Measurements from ENCODE around the gene ALKBH3. TPM values are rescaled to one million over a fixed set of nuclear protein-coding genes. Genes with fewer than 3 reads are reported as not detected.

ALKBH3 gene
- total RNA-seq, 1 donor from 2014 or later: 37.4 TPM

DNA sequence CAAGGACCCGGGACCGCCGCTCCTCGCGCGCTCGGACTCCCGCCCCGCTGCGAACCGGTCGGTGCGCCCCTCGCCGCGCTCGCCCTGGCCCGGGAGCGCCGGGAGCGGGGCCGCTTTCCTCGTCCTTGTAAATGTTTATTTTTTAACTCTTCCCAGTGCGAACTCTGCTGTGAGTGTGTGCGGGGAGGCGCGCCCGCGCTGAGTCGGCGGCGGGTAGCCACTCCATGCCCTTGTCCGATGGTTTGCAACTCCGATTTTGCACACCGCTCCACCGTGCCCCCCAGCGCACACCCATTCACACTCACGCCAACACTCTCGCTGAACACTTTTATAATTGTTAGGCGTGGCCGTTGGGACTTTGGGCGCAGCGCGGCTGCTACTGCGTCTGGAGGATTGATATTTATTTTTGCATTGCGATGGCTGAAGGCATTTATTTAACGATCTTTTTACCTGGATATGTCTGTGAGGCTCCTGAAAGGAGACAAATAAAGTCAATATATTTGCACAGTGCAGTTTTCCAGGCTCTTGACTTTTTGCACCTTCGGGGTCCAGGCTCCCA is 62.8 kb downstream of the ALKBH3 start:
- Histone ChIP-seq H3K9ac (no peak overlapping the region), H3K27me3 (peaks cover 69% of the 10 kb centered on the region), H4K20me1 (ENCODE audit: low read depth) (peaks cover 16% of the 10 kb centered on the region), H3K9me3 (ENCODE audit: low read depth) (no peaks in the 10 kb centered on the region), H2AFZ (replicated peaks) (peak overlapping the region; percentile 86), H3K4me1 (peaks cover 12% of the 10 kb centered on the region), H3K27ac (no peak overlapping the region), H3K36me3 (no peaks in the 10 kb centered on the region), H3K79me2 (ENCODE audit: low read depth) (no peaks in the 10 kb centered on the region), H3F3A (ENCODE audit: low read depth) (peaks cover 31% of the 10 kb centered on the region), H3K4me3 (peak overlapping the region; percentile 76), H3K4me2 (peak overlapping the region; percentile 99)
- Mint-ChIP-seq H3K4me1 (peaks cover 12% of the 10 kb centered on the region), H3K9me3 (no peaks in the 10 kb centered on the region), H3K27me3 (ENCODE audit: insufficient read depth, low read depth) (peaks cover 45% of the 10 kb centered on the region), H3K27ac (peak overlapping the region; percentile 61), H3K36me3 (peaks cover 2% of the 10 kb centered on the region), H3K4me3 (peak overlapping the region; percentile 93)
- TF ChIP-seq EZH2phosphoT487 (IDR thresholded peaks at IDR 0.05): peak; percentile 95
- TF ChIP-seq, protein P1, sequence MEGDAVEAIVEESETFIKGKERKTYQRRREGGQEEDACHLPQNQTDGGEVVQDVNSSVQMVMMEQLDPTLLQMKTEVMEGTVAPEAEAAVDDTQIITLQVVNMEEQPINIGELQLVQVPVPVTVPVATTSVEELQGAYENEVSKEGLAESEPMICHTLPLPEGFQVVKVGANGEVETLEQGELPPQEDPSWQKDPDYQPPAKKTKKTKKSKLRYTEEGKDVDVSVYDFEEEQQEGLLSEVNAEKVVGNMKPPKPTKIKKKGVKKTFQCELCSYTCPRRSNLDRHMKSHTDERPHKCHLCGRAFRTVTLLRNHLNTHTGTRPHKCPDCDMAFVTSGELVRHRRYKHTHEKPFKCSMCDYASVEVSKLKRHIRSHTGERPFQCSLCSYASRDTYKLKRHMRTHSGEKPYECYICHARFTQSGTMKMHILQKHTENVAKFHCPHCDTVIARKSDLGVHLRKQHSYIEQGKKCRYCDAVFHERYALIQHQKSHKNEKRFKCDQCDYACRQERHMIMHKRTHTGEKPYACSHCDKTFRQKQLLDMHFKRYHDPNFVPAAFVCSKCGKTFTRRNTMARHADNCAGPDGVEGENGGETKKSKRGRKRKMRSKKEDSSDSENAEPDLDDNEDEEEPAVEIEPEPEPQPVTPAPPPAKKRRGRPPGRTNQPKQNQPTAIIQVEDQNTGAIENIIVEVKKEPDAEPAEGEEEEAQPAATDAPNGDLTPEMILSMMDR (IDR thresholded peaks at IDR 0.05): no peak
- peak; percentile 99 for TF ChIP-seq EZH2 (IDR thresholded peaks at IDR 0.05)
- peak; percentile 53 for DNase-seq (ENCODE audit: low spot score)

DNA sequence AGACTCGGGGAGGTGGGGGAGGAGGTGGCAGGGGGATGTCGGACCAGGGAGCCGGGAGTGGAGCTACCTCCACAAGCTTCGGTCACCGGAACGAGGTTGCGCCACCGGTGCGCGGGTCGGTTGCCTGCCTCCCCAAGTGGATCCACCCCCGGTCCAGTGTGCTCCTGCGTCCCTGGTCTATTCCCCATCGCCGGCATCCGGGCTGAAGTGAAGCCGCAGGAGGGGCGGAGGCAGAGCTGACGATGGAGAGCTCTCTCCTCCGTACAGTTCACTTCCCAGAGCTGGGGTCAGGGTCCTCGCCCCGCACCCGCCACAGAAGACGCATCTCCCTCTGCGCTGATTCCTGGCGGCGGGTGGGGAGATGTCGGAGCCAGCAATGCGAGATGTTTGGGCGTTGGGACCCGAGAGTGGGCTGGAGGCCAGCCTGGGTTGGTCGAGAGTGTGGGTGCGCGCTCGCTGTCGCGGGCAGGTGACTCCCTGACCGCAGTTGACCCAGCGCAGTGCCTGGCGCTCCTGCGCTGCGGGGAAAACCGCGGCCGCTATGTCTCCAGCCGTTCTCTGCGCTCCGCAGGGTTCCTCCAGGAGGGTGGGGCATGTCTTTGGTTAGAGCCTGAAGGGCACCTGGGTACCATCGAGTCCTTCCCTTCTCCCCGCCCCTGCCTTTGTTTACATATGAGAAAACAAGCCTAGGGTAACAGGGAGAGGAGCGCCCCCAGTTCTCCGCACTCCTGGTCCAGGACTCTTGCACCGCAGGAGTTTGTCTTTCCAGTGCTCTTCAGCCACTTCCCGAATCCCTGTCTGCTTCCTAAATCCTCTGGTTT is 63.5 kb downstream of the ALKBH3 start:
- peaks cover 31% of the 10 kb centered on the region for H3F3A ChIP-seq (ENCODE audit: low read depth)
- Mint-ChIP-seq H3K36me3 (peaks cover 2% of the 10 kb centered on the region), H3K27ac (no peak overlapping the region), H3K4me3 (peak overlapping the region; percentile 93), H3K27me3 (ENCODE audit: insufficient read depth, low read depth) (peaks cover 45% of the 10 kb centered on the region), H3K9me3 (no peaks in the 10 kb centered on the region), H3K4me1 (peaks cover 16% of the 10 kb centered on the region)
- H3K4me2 ChIP-seq: peak overlapping the region; percentile 99
- H3K9me3 ChIP-seq (ENCODE audit: low read depth): no peaks in the 10 kb centered on the region
- no peak overlapping the region for H2AFZ ChIP-seq (replicated peaks)
- peaks cover 12% of the 10 kb centered on the region for H3K4me1 ChIP-seq
- H4K20me1 ChIP-seq (ENCODE audit: low read depth): peaks cover 16% of the 10 kb centered on the region
- peaks cover 69% of the 10 kb centered on the region for H3K27me3 ChIP-seq
- H3K79me2 ChIP-seq (ENCODE audit: low read depth): no peaks in the 10 kb centered on the region
- H3K4me3 ChIP-seq: peak overlapping the region; percentile 76
- peak; percentile 99 for TF ChIP-seq EZH2 (IDR thresholded peaks at IDR 0.05)
- TF ChIP-seq, protein P1 (IDR thresholded peaks at IDR 0.05): no peak
- TF ChIP-seq EZH2phosphoT487 (IDR thresholded peaks at IDR 0.05): peak; percentile 96
- H3K36me3 ChIP-seq: no peaks in the 10 kb centered on the region
- DNase-seq (ENCODE audit: low spot score): peak; percentile 42
- H3K9ac ChIP-seq: no peak overlapping the region
- no peak overlapping the region for H3K27ac ChIP-seq

DNA sequence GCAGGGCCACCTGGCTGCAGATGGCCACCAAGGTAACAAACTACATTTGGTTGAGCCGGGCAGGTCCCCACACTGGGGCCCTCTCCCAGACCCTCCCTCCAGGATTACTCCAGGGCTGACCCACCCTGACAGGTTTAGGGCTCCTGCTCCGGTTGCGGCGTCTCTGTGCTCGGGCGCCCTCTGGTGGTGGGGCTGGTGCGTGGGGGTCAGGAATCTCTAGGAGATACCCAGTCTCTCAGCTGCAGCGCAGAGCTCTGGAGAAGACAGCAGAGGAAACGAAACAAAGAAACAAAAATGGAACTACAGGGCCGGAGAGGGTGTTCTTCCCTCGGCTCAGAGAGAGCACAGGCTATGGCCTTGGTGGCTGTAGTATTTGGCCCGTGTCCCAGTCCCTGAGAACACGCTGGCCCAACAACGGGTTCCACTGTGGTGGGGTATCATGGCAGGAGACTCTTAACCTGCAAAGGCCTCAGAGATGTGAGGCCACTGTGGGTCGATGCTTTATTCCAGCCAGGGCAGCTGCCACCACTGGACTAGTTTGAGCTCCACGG is 64.2 kb downstream of the ALKBH3 start:
- peaks cover 31% of the 10 kb centered on the region for H3F3A ChIP-seq (ENCODE audit: low read depth)
- H3K36me3 ChIP-seq: no peaks in the 10 kb centered on the region
- H3K27me3 Mint-ChIP-seq (ENCODE audit: insufficient read depth, low read depth): peaks cover 45% of the 10 kb centered on the region
- no peak overlapping the region for H3K27ac Mint-ChIP-seq
- H3K9ac ChIP-seq: no peak overlapping the region
- peaks cover 63% of the 10 kb centered on the region for H3K27me3 ChIP-seq
- peak overlapping the region; percentile 99 for H3K4me2 ChIP-seq
- peaks cover 12% of the 10 kb centered on the region for H3K4me1 ChIP-seq
- H3K9me3 ChIP-seq (ENCODE audit: low read depth): no peaks in the 10 kb centered on the region
- peaks cover 2% of the 10 kb centered on the region for H3K36me3 Mint-ChIP-seq
- peaks cover 16% of the 10 kb centered on the region for H4K20me1 ChIP-seq (ENCODE audit: low read depth)
- H3K4me3 Mint-ChIP-seq: peak overlapping the region; percentile 93
- H3K9me3 Mint-ChIP-seq: no peaks in the 10 kb centered on the region
- peak; percentile 58 for DNase-seq (ENCODE audit: low spot score)
- H3K27ac ChIP-seq: no peak overlapping the region
- no peaks in the 10 kb centered on the region for H3K79me2 ChIP-seq (ENCODE audit: low read depth)
- H2AFZ ChIP-seq (replicated peaks): no peak overlapping the region
- TF ChIP-seq EZH2 (IDR thresholded peaks at IDR 0.05) (no peak), EZH2phosphoT487 (IDR thresholded peaks at IDR 0.05) (no peak)
- TF ChIP-seq, protein P1 (IDR thresholded peaks at IDR 0.05): peak; percentile 80
- H3K4me1 Mint-ChIP-seq: peaks cover 17% of the 10 kb centered on the region
- peak overlapping the region; percentile 76 for H3K4me3 ChIP-seq
